Activated naive CD4-positive, alpha-beta T cell treated with anti-CD3 and anti-CD28 coated beads, Interleukin-2, amount 50 U/mL, for 16 hours (primary cell): ENCODE data around the gene IGF2BP2.
A peak's percentile ranks its signal among the peaks of the same experiment; 100 is the strongest.
"Not testable (repeated sequence)": the region's sequence is repeated elsewhere in the genome, so short reads cannot be mapped to it uniquely, and the experiment has no call there.

Source experiments
- DNase-seq: peaks from one replicate; pipeline ENCODE4 v3.0.0-alpha.2; 2020

IGF2BP2 gene

DNA sequence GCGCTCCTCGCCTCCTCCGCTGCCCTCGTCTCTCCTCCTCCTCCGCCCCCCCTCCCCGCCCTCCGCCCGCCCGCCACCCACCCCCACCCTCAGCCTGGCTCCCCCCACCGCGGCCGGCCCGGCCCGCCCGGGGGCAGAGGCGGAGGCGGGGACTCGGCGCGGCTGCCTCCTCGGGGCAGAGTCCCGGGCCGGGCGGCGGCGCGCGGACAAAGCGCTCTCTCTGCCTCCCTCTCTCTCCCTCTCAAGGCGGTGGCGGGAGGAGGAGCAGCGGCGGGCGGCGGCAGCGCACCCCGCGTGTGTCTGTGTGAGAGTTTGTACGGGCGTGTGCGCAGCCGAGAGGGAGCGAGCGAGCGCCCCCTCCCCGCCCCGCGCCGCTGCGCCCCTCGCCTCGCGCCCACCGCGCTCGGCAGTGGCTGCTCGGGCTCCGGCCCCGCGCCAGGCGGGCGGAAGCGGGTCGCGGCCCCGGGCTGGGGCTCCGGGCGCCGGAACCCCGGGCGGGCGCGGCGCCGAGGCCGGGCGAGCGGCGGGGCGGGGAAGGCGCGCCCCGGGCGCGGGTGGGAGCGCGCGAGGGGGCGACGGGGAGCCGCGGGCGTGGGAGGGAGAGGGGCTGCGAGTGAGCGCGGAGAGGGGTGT is at the start of gene IGF2BP2:
TSS of gene IGF2BP2 (minus strand) at position 37 of the 633 bp plus-strand sequence. CDS start 82 bp downstream, outside the sequence.
- DNase-seq, result peak; percentile 59

DNA sequence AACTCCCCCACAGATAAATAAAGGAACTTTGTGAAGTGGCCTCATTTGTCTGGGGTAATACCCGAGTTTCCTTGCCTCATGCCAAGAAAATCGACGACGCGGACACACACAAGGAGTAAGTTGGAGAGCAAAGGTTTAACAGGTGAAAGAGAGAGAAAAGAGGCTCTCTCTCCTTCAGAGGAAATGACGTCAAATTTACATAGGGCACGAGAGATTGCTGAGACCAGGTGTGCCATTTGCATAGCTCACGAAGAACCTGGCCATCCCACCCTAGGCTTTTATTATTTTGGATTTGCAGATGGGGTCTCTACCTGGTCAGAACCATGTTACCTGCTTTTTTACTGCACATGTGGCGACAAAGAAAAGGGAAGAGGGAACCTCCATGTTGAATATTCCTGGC is 49.3 kb upstream of the IGF2BP2 start:
- no peak for DNase-seq

DNA sequence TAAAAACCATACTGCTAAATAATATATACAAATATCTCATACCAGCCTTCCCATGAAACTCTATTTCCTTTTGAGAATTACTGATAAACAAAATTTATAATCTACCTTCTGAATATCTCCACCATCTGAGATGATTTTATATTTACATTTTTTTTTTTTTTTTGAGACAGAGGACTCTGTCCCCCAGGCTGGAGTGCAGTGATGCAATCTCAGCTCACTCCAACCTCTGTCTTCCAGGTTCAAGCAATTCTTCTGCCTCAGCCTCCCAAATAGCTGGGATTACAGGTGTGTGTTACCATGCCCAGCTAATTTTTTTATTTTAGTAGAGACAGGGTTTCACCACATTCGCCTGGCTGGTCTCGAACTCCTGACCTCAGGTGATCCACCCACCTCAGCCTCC is 42.8 kb upstream of the IGF2BP2 start:
- DNase-seq, result no peak

DNA sequence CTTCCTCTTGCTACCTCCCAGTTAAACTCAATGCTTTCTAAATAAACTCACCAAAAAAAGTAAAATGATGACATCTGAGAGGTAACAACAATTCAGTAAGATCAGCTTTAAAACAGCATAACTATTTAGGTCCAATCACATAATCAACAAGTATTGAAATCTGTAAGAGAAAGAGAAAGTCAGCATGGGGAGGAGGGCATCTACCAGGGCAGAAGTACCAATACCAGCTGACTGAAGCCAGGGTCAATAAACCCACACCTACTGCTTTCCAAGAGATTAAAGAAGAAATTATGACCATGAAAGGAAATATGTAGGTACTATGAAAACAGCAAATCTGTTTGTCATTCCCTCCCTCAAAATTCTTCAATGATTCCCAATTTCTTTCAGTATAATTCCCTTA is 42.2 kb upstream of the IGF2BP2 start:
- DNase-seq, result no peak

DNA sequence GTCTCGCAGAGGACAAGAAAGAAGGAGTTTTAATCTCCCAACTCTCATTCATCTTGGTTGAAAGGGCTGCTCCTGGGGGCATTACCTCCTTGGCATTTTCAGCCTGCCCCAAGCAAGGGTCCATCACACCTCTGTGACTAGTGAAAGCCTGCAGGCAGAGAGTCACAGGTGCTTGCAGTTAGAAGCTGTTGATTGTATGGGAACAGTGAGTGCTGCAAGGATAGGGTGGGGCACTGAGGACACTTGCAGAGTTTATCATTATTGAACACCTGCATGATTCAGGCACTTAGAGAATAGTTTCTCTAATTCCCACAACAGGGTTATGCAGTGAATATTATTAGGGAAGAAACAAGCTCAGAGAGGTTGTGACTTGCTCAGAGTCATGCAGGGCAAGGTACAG is 41.7 kb upstream of the IGF2BP2 start:
- no peak for DNase-seq

DNA sequence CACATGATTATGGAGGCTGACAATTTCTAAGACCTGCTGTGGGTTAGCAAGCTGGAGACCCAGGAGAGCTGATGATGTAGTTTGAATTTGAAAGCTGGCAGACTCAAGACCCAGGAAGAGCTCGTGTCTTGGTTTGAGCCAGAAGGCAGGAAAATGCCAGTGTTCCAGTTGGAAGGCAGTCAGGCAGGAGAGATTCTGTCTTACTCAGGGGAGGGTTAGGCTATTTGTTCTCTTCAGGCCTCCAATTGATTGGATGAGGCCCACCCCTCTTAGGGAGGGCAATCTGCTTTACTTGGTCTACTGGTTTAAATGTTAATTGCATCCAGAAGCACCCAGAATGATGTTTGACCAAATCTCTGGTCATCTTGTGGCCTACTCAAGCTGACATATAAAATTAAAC is 40.4 kb upstream of the IGF2BP2 start:
- no peak for DNase-seq

DNA sequence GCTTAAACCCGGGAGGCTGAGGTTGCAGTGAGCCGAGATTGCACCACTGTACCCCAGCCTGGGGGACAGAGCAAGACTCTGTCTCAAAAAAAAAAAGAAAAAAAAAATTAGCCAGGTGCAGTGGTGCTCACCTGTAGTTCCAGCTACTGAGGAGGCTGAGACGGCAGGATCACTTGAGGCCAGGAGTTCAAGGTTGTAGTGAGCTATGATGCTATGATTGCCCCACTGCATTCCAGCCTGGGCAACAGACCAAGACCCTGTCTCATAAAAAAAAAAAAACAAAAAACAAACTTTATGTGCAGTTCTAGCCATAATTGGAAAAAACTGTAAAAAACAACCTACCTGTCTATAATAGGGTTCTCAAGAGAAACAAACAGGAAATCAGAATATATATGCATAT is 39.9 kb upstream of the IGF2BP2 start:
- DNase-seq, result no peak

DNA sequence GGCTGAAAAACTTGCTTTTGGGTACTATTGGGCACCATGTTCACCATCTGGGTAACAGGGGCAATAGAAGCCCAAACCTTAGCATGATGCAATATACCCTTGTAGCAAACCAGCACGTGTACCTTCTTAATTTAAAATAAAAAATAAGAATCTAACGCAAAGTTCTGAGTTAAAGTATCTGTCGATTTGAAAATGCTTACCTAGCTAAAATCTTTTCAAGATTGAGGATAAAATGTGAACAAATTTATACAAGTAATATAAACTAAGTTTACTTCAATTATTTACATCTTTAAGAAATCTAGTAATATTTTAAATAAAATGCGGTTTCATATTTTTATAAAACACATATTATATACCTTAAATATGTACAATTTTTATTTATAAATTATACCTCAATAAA is 38.1 kb upstream of the IGF2BP2 start:
- no peak for DNase-seq

DNA sequence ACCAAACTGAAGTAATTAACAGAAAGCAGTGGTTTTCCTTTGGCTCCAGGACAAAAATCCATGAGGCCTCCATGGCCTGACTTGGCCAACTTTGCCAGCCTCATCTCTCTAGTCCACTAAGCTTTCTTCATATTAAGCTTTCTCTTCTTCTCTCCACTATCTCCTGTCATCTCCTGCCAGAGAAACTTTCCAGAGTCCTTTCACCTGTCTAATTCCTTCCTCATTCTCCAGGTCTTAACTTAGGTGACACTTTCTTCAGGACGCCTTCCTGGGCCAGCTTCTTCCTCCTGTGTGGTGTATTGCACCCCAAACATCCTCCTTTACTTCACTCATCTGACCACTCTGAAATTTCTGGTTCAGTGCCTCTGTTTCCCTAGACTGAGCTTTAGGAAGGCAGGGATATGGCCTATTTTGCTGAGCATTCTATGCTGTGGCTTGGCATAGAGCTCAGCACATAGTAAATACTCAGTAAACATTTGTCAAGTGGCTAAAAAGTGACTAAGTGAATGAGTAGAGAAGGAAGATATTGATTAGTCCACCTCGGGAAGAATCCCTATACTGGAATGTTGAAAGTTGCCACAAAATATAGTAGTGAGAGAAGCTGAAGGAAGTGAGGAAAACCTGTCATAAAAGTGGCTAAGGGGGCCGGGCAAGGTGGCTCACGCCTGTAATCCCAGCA is 34.6 kb upstream of the IGF2BP2 start:
- DNase-seq, result no peak

DNA sequence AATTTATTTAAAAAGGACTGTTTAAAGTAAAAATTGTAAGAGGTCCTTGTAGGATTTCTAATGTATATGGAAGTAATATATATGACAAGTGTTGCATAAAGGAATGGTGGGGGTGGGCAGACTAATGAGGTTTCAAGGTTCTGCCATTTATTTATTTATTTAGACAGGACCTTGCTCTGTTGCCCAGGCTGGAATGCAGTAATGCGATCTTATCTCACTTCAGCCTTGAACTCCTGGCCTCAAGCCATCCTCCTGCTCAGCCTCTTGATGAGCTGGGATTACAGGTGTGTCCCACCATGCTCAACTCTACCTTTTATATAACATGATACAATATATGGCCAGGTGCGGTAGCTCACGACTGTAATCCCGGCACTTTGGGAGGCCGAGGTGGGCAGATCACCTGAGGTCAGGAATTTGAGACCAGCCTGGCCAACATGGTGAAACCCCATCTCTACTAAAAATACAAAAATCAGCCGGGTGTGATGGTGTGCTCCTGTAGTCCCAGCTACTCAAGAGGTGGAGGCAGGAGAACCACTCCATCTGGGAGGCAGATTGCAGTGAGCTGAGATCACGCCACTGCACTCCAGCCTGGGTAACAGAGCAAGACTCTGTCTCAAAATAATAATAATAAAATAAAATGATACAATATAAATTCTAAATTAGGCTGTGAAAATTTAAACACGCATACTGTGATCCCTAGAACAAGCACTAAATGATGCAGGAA is 33.8 kb upstream of the IGF2BP2 start:
- DNase-seq, result no peak

DNA sequence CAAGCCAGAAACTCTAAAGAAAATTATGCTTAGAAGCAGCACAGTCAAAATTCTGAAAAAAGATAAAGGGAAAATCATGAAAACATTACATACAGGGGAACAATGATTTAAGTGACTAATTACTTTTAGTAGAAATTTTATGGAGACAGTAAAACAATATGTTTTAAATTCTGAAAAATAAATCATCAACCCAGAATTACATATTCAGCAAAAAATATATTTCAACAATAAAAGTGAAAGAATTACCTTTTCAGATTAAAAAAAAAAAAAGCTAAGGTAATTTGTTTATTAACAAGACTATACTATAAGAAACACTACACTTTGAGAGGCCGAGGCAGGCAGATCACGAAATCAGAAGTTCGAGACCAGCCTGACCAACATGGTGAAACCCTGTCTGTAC is 32.4 kb upstream of the IGF2BP2 start:
- no peak for DNase-seq

DNA sequence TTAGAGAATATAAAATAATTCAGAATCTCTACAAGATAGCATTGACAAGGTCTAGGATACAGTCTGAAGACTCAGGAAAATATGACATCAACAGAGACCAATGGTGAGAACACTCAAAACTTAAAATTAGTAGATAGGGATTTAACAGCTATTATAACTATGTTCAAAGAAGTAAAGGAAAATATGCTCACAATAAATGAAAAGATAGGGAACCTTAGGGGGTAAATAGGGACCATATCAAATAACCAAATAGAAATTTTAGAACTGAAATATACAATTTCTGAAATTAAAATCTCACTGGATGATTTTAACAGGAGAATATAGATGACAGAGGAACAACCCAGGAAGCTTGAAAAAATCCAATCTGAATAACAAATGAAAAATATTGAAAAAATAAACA is 31.8 kb upstream of the IGF2BP2 start:
- DNase-seq, result no peak

DNA sequence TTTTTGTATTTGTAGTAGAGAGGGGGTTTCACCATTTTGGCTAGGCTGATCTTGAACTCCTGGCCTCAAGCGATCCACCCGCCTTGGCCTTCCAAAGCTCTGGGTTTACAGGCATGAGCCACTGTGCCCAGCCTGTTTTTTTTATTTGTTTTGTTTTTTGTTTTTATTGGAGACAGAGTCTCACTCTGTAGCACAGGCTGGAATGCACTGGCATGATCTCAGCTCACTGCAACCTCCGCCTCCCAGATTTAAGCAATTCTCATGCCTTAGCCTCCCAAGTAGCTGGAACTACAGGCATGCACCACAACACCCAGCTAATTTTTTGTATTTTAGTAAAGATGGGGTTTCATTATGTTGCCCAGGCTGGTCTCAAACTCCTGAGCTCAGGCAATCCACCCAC is 28.9 kb upstream of the IGF2BP2 start:
- DNase-seq, result not testable (repeated sequence)

DNA sequence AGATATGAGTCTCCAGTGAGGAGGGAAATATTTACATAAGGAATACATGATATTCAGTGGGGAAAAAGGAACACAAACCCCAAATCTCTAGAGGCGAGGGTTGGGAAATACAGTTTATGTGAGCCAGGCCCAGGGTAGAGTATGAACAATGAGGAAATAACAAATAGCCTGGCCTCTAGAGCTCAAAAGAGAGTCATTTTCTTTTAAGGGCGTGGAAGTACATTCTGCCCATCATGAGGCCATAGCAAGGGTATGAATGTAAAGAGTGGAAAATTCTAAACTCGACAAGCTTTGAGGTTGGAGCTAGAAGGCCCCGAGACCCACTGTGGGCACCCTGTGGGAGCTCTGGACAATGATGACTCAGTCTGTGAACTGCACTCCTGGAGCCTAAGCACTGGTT is 27.8 kb upstream of the IGF2BP2 start:
- DNase-seq, result no peak

DNA sequence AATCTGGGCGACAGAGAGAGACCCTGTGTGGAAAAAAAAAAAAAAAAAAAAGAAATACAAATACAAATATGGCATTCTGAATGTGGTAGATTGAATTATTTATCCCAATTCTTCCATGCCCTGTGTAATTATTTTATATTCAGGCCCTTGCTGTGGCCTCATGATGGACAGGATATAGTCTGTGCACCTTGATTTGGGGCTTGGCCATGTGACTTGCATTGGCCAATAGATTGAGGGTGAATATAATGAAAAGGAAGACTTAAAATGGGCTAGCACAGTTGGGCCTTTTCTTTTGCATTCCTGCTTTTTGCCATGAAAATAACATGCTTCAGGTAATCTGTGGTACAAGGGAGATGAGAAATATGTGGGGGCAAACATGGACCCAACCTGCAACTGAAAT is 27.1 kb upstream of the IGF2BP2 start:
- DNase-seq, result no peak

DNA sequence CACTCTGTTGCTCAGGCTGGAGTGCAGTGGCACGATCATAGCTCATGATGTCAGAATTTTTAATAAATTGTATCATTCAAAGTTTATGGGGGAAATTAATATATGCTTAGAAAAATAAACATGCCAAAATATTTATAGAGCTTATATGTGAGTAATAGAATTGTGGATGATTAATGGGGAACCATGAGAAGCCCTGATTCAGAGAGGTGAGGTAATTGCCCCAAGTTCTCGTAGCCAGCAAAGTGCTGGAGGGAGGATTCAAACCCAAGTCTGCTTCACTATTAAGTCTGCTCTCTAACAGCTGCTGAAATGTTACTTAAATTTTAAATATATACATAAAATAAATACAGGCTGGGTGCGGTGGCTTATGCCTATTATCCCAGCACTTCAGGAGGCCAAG is 26.2 kb upstream of the IGF2BP2 start:
- DNase-seq, result no peak

DNA sequence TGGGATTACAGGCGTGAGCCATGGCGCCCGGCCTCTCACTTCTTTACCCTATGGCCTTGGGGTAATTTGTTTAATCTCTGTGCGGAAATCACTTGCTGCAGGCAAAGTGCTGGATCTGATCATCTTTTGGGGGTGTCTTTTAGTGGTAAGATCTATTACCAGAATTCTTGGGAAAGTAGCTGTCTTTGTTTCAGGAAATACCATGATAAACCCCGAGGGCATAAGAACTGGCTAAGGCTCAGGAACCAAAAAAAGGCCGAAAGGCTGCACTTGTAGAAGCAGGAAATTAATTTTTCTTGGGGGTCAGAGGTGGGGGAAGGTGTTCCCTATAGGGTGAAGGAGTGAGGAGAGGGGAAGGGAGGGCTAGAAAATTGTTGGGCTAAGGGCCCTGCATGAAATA is 22.7 kb upstream of the IGF2BP2 start:
- DNase-seq, result no peak

DNA sequence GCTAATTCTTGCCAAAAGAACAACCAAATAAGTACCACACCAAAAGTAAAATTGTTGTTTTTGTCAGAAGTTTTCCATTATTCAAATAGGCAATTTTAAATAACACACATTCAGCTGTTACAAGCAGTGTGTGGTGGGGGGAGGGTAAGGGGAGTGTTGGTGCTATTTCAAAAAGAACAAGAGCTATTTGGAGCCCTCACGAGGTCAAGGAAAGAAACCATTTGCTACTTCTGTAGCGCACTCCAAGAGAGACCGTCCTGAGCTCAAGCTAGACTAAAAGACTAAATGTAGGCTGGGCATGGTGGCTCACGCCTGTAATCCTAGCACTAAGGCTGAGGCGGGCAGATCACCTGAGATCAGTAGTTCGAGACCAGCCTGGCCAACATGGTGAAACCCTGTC is 21.2 kb upstream of the IGF2BP2 start:
- no peak for DNase-seq

DNA sequence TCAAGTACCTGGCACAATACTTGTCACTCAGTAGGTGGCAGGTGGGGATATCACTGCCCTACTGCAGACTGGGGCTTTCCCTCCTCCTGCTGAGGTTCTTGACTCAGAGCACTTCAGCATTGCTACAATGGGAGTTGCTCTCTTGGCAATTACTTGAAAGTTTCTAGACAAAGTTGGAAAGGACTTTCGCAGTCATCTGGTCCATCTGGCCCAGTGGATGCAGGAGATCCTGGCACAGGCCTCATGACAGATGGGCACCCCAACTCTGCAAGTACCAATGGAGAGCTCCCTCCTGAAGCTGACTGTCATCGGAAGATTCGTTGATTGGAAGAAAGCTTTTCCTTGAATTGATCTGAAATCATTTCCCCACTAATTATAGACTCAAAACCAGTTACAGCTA is 19.2 kb upstream of the IGF2BP2 start:
- DNase-seq, result no peak

DNA sequence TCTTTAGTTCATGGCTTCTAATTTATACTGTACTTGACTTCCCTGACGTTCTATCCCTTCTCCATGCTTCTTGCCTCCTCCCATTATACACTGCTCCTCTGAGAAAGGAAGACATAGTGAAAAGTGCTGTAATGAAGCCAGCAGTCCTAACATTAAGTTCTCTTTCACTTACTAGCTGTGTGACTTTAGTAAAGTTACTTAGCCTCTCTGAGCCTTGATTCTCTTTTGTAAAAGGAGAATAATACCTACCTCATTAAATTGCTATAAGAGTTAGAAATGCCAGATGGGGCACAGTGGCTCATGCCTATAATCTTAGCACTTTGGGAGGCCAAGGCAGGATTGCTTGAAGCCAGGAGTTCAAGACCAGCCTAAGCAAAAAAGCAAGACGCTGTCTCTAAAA is 18.8 kb upstream of the IGF2BP2 start:
- DNase-seq, result no peak

DNA sequence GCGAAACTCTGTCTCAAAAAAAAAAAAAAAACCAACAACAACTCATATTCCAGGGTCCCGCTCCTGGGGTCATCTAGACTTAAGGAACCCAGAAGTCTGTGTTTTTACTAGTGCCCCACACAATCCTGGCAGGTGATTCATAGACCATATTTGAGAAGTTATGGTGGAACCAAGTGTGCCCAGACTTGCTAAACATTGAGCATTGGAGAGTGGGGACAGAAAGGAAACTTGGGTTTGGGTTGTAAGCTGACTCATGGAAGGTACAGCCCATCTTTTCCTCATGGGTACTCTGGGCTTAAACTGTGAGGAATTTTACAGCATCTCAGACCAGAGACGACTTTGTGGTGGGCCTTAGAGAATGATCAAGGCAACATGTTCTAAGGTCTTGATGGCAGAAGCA is 18.3 kb upstream of the IGF2BP2 start:
- DNase-seq, result no peak

DNA sequence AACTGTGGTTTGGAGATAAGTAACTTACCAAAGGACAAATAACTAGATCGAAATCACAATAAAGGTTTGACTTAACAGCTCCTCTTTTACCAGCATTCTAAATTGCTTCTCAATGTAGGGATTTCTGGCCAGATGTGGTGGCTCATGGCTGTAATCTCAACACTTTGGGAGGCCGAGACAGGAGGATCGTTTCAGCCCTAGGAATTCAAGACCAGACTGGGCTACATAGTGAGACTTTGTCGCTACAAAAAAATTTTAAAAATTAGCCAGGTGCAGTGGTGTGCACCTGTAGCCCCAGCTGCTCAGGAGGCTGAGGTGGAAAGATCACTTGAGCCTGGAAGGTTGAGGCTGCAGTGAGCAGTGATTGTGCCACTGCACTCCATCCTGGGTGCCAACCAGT is 17.4 kb upstream of the IGF2BP2 start:
- no peak for DNase-seq

DNA sequence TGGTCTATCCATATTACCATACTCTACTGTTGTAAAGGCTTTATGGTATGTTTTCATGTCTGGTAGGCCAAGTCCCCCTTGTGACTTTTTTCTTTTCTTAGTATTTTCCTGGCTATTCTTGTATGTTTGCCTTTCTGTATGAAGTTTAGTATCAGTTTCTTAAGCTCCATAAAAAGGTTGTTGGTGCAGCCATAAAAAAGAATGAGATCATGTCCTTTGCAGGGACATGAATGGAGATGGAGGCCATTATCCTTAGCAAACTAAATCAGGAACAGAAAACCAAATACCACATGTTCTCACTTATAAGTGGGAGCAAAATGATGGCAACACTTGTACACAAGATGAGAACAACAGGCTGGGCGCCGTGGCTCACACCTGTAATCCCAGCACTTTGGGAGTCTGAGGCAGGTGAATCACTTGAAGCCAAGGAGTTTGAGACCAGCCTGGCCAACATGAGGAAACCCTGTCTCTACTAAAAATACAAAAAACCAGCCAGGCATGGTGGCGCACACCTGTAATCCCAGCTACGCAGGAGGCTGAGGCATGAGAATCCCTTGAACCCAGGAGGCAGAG is 13.7 kb upstream of the IGF2BP2 start:
- not testable (repeated sequence) for DNase-seq

DNA sequence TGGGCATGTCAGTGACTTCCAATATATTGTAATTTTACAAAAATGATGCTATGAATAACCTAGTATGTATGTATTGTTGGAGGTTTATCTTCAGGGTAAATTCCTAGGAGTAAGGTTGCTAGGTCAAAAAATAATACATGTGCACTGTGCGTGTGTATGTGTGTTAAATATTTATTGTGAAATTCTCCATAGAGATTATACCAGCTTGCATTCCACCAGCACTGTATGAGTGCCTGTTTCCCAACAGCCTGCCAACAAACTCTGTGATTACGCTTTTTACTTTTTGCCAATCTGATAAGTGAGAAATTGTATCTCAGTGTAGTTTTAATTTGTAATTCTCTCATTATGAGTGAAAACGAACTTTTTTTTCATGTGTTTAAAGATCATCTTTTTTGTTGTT is 12.6 kb upstream of the IGF2BP2 start:
- DNase-seq, result no peak
